ENCODE measurements around the gene EXOC4.
"Not testable (repeated sequence)": the region's sequence is repeated elsewhere in the genome, so short reads cannot be mapped to it uniquely, and the experiment has no call there.

The EXOC4 gene

DNA sequence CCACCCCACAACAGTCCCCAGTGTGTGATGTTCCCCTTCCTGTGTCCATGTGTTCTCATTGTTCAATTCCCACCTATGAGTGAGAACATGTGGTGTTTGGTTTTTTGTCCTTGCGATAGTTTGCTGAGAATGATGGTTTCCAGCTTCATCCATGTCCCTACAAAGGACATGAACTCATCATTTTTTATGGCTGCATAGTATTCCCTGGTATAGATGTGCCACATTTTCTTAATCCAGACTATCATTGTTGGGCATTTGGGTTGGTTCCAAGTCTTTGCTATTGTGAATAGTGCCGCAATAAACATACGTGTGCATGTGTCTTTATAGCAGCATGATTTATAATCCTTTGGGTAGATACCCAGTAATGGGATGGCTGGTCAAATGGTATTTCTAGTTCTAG, 26.1 kb downstream of the EXOC4 start:
- not testable (repeated sequence) for DNase-seq

GRCh38 chr7:133282094-133282493, 29.2 kb downstream of the EXOC4 start:
- DNase-seq: no peak

- DNase-seq: no peak
Observed at GRCh38 chr7:133284092-133284491, 31.2 kb downstream of the EXOC4 start.

GRCh38 chr7:133288970-133289369, 36.1 kb downstream of the EXOC4 start:
- DNase-seq: no peak

GRCh38 chr7:133290041-133290440, 37.2 kb downstream of the EXOC4 start:
- no peak for DNase-seq

- no peak for DNase-seq
Observed at GRCh38 chr7:133290676-133291333, 37.9 kb downstream of the EXOC4 start.

DNA sequence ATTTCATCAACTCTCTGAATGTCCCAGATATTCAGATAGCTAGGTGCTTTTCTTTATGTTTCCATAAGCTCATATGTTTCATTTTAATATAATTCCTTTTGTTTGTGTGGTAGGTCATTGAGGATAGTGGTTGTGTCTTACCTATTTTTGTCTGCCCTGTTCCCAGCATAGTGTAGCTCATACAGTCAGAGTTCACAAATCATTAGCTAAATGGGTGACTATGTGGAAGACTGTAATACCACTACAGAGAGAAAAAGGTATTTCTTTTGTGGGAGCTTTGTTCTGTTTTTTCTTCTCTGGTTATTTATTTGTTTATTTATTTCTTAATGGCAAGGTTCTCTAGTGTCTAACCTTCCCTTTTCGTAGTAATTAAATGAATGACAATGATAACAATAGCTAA, 39.8 kb downstream of the EXOC4 start:
- DNase-seq: no peak

DNA sequence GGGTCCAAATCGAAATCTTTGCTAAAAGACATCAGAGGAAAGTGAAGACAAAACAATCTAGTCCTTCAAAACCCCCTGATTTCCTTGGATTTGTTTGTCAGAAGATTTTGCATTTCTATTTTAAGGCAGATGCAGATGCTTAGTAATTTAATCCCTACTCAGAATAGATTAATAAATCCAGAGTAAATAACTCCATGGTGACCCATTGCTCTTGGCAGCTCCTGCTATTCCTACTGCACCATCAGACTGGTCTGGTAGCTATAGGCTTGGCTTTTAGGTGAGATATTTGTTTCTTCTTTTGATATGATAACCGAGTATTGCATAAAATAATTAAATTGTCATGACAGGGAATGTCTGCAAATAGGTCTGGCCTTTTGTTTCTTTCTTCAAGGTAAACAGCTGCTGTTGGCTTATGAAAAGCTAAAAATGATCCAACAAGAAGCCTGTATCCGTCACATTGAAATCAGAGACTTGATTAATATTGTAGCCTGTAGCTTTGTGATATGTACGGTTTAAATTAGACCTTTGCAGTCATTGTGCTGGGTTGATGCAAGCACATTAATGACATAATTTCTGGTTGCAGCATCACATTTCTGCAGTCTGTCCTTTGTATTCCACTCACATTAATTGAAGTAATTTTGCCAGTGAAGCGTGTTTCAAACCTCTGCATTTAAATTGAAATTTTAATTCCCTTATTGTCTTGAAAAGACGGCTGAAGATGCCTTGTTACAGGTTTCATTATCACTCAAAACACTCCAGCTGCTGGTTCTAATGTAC, 40.7 kb downstream of the EXOC4 start:
- no peak for DNase-seq

DNA sequence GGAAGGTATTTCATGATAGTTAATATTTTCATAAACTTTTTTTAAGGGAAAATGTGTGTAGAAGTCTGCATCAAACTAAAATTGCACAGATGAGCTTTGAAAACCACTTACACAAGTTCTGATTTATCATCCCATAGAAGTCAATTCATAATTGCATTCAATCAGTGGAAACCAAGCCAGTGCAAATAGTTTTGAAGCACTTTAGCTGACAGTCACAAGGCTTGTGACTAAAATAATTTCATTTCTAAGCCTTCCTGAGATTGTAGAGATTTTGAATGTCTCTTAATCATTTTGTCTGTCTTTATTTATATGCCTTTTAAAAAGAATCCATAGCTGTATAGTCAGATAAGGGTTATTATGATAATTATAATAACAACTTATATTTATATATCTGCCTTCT, 41.4 kb downstream of the EXOC4 start:
- DNase-seq: no peak

GRCh38 chr7:133295484-133295883, 42.6 kb downstream of the EXOC4 start:
- DNase-seq: no peak

DNA sequence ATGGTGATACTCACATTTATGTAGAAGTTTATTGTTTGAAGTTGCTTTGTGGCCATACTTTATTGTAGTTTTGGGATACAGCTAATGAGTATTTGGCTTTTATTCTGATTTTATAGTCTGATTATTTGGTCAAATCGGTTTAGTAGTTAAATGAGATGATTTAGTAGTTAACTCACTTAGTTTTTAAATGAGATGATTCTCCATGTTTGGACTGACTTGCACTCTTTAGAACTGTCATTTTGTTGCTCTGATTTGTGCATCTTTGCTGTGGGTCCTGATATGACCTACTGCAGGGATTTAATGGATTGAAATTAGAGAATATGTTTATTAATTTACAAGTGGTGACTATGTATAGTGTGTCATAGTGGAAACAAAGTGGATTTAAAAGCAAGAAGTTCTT, 44.2 kb downstream of the EXOC4 start:
- no peak for DNase-seq

GRCh38 chr7:133298080-133298479, 45.2 kb downstream of the EXOC4 start:
- no peak for DNase-seq

DNA sequence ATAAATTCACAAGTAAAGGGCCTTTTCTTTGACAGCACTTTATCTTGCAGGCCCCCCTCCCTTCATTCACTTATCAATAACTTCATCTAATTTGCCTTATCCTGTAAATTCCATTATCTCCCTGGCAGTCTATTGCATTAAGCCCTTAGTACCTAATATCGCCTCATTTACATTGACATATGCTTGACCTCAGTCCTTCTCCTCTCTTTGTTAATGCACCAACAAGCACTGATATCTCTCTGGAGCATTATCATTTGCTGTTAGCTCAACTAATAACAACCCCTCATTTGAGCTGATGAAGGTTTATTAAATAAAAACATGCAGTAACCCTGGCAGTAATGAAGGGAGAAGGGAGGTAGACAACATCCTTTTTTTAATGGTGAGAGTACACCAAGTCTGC, 46.8 kb downstream of the EXOC4 start:
- DNase-seq: no peak

- DNase-seq: no peak
Observed at GRCh38 chr7:133300088-133300487, 47.2 kb downstream of the EXOC4 start.

GRCh38 chr7:133300811-133301210, 47.9 kb downstream of the EXOC4 start:
- DNase-seq: no peak

DNA sequence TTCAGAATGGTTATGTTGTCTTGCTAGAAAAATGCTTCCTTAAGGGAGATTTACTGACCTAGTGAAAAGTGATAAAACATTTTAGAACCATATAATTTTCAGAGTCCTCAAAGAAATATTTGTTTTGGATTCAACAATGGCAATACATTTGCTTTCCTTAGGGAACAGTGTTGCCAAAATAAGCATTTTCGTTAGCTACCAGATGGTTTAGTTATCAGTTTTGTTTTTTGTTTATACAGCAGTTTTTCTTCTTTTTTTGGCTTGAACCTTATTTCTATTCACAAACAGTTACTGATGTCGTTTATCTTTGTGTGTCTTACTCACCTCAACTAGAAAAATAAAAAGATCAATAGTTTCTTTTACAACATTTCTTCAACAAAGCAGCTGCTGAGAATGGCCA, 48.6 kb downstream of the EXOC4 start:
- no peak for DNase-seq

GRCh38 chr7:133303372-133303771, 50.5 kb downstream of the EXOC4 start:
- DNase-seq: no peak

- no peak for DNase-seq
Observed at GRCh38 chr7:133303931-133304330, 51.1 kb downstream of the EXOC4 start.

- DNase-seq: no peak
Observed at GRCh38 chr7:133309333-133309732, 56.5 kb downstream of the EXOC4 start.

- no peak for DNase-seq
Observed at GRCh38 chr7:133310232-133310862, 57.5 kb downstream of the EXOC4 start.

DNA sequence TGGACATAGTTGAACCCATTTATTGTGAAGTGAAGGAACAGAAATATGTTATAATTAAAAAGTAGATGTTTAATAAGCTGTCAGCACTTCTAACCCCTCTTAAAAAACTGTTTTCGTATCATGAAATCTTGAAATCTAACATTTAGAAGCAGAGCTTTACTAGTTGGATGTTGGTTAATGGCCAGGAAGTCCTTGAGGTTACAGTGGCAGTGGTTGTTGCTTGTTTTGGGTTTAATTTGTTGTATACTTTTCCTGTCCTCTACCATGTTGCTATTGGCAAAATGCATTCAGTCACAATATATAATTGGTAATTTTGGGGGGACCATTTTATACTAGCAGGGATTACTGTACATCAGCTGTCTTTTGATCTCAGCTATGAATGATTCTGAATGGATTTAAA, 60.7 kb downstream of the EXOC4 start:
- no peak for DNase-seq

DNA sequence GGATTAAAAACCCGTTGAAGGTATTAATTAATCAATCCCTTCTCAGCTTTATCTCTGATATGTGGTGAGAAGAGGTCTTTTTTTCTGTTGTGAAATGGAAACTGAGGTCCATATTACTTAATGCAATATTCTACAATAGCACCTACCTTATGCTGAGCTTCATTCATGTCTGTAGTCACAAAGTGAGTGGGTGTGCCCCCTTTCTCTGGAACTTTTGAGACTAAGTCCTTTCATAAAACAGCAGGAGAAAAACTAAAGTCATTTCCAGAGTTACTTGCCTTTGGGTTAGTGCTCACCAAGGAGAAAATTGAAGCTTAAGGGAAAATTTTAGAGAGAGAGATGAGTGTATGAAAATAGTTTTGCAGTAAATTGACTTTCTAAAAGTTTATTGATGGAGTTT, 61.2 kb downstream of the EXOC4 start:
- DNase-seq: no peak

GRCh38 chr7:133315332-133316040, 62.6 kb downstream of the EXOC4 start:
- DNase-seq: no peak

DNA sequence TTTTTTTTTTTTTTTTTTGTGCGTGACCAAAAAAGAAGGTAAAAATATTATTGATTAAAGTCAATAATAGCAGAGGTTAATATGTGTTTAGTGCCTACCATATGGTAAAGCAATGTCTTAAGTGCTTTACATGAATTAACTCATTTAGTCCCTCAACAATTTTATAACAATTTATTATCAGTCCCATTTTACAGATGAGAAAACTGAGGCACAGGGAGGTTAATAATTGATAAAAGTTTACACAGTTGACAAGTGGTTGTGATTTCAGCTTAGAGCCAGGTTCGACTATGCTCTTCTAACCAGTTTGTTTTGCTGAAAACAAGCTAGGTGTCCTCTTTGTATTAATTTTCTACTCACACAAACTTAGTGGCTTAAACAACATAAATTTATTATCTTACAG, 67.0 kb downstream of the EXOC4 start:
- DNase-seq: no peak

All from T1000 (cell line).